Activated T-helper 2 cell treated with anti-CD3 and anti-CD28 coated beads, Interferon-gamma antibody, Interleukin-2, Interleukin-4, amounts not matched to agents 10 μg/mL and 5 μg/mL and 100 μg/mL, durations not matched to agents 14 hours and 24 hours and 36 hours (primary cell): ENCODE results near the gene GLB1L2. TPM values are rescaled to one million over a fixed set of nuclear protein-coding genes. Genes with fewer than 3 reads are reported as not detected.

Source experiments
- DNase-seq: peaks from one replicate; pipeline ENCODE4 v3.0.0; 2021; ENCODE audit warnings: low spot score
- H3K27ac Mint-ChIP-seq: one replicate; pipeline ENCODE4 v1.8.0; 2021; ENCODE audit warnings: mixed read lengths
- H3K27me3 Mint-ChIP-seq: one replicate; pipeline ENCODE4 v1.8.0; 2021; ENCODE audit warnings: low read depth, mixed read lengths
- H3K36me3 Mint-ChIP-seq: one replicate; pipeline ENCODE4 v1.8.0; 2021; ENCODE audit warnings: low read depth, mixed read lengths
- H3K4me1 Mint-ChIP-seq: one replicate; pipeline ENCODE4 v1.8.0; 2021; ENCODE audit warnings: low read depth, mixed read lengths
- H3K4me3 Mint-ChIP-seq: one replicate; pipeline ENCODE4 v1.8.0; 2021; ENCODE audit warnings: low read depth, mild to moderate bottlenecking, moderate library complexity, mixed read lengths
- H3K9me3 Mint-ChIP-seq: one replicate; pipeline ENCODE4 v1.8.0; 2021; ENCODE audit warnings: mixed read lengths
- intact Hi-C: fragments of 100-400 bp; cut with micrococcal nuclease; formaldehyde crosslinking; loops from one replicate; pipeline ENCODE4 v1.15.1; 2023
- total RNA-seq: library from RNA; stranded (reverse); gene quantifications from 2 replicates; pipeline ENCODE4 v1.2.3, GENCODE V29; 2022

GLB1L2 gene
- total RNA-seq, 1 donor from 2014 or later = 3.1 TPM

DNA sequence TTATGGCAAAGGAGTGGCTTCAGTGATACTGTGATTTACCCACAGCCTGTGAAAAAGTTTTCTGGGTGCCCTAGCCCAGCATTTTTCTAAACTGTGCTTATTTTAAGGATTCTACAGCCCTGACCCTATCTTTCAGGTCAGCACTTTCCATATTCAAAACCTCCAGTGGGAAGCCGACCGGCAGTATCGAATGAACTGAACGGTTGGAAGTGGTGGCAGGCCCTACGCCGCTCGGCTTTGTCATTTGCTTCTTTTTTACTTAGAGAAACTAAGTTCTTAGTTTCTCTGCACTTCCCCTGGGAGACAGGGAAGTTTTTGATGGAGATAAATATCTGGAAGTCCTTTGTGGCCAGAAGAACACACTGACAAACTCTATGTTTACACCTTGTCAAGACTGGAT, 994 bp downstream of the GLB1L2 start:
- Mint-ChIP-seq H3K27me3 (peaks cover 48% of the 10 kb centered on the region), H3K27ac (no peak overlapping the region)

DNA sequence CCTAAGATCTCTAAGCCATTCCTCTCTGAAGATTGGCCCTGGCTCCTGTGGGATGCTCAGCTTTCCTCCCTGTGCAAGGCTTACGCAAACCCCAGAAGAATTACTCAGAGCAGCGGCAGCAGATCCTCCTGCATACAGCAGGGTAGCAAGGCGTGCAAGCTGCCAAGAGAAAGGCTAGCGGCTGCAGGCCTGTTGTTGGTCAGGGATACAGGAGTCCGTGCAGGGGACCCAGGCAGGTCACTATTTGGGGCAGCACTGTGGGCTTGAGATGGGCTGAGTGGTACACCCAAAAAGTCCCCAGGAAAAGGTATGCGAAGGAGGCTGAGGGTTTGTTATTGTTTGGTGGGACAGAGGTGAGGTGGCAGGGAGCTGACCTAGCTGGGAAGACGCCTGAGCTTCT, 1.5 kb downstream of the GLB1L2 start:
- H3K4me1 Mint-ChIP-seq = peaks cover 9% of the 10 kb centered on the region
- peaks cover 48% of the 10 kb centered on the region for H3K27me3 Mint-ChIP-seq
- intact Hi-C loops = loop anchor here (5.0 kb wide), 1 partner anchor 406 kb away; no protein-coding TSS in a partner anchor
- H3K27ac Mint-ChIP-seq = no peak overlapping the region
- DNase-seq = no peak
- H3K9me3 Mint-ChIP-seq = no peaks in the 10 kb centered on the region
- H3K36me3 Mint-ChIP-seq = no peaks in the 10 kb centered on the region
- H3K4me3 Mint-ChIP-seq = peak overlapping the region; percentile 71

More for the DNA sequence above, 994 bp downstream of the GLB1L2 start:
- Mint-ChIP-seq H3K9me3 (no peaks in the 10 kb centered on the region), H3K4me1 (peaks cover 9% of the 10 kb centered on the region), H3K36me3 (no peaks in the 10 kb centered on the region), H3K4me3 (peak overlapping the region; percentile 71)
- intact Hi-C loops = loop anchor here (5.0 kb wide), 1 partner anchor 405 kb away; no protein-coding TSS in a partner anchor
- DNase-seq = no peak

DNA sequence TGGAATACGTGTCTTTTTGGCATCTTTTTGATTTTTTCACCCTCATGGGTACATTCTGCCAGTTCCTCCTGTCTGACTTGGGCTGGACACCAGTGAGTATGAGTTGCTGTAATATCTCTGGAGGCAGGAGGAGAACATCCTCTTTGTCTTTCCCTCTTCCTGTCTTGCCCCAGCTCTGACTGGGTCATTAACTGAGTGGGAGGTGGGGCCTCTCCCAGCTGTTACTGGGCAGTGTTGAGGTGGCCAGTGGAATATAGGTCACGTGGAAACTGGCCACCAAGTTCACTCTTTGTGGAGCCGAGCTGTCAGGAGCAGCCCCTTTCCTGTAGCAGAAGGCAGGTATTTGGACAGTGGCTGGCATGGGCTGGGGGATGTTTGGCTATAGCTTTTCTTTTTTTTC, 2.2 kb downstream of the GLB1L2 start:
- H3K27me3 Mint-ChIP-seq = peaks cover 48% of the 10 kb centered on the region
- H3K4me3 Mint-ChIP-seq = no peak overlapping the region
- intact Hi-C loops = loop anchor here (5.0 kb wide), 1 partner anchor 407 kb away; no protein-coding TSS in a partner anchor

DNA sequence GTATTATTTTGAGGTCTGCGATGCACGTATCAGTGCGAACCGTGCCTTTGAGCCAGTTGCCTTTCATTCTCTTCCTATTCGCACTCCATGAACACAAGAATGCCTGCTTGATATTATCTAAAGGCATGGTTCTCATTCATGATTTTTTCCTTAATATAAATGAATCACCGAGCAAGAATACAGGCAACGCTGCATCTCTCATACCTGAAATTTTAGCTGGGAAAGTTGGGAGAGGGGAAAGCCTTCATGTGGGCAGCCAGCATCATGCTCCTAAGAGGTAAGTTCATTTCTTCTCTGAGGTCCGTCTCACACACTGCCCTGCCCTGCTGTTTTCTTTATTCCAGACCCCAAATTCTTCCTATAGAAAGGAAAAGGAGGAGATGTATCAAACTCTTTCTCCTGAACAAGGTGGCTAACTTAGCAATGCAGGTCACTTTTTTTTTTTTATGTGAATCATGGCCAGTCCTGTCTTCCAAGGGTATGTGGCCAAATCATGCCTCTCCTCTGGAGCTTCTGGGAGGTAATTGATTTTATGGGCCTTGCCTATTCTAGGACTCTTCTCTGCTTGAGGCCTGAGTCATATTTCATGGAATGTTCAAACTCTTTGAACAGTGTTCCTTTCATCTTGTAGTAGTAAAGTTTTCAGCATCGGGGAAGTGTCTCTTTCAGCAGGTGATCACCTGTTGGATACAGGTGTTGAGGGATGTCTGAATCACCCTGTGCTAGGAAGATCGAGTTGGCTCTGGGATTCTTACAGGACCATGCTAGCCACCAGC, 3.2 kb downstream of the GLB1L2 start:
- intact Hi-C loops = loop anchor here (5.0 kb wide), 1 partner anchor 408 kb away; no protein-coding TSS in a partner anchor

More for the DNA sequence above, 2.2 kb downstream of the GLB1L2 start:
- H3K4me1 Mint-ChIP-seq = peaks cover 9% of the 10 kb centered on the region
- no peaks in the 10 kb centered on the region for H3K9me3 Mint-ChIP-seq
- DNase-seq = no peak
- no peaks in the 10 kb centered on the region for H3K36me3 Mint-ChIP-seq
- H3K27ac Mint-ChIP-seq = no peak overlapping the region

DNA sequence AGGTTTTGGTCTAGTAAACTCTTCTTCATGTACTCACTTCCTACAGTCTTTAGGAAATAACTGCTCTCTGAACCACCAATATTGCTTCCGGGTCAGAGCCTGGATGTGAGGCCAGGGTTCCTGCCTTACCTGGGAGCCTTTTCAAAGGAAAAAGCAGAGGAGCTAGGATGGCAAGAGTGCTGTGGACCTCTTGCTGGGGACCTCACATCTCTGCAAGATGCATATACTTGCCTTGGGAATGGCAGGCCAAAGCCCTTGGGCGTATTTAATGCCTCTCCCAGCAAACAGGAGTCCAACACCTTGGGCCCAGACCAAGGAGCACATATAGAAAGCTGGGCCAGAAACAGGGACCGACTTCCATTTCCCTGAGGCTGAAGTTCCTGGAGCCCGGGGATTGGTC, 5.3 kb downstream of the GLB1L2 start:
- peaks cover 6% of the 10 kb centered on the region for H3K4me1 Mint-ChIP-seq
- no peak overlapping the region for H3K4me3 Mint-ChIP-seq
- no peaks in the 10 kb centered on the region for H3K36me3 Mint-ChIP-seq
- intact Hi-C loops = no loop called here
- DNase-seq = no peak
- H3K27me3 Mint-ChIP-seq = peaks cover 28% of the 10 kb centered on the region
- no peaks in the 10 kb centered on the region for H3K9me3 Mint-ChIP-seq
- no peak overlapping the region for H3K27ac Mint-ChIP-seq

More for the DNA sequence above, 3.2 kb downstream of the GLB1L2 start:
- peaks cover 44% of the 10 kb centered on the region for H3K27me3 Mint-ChIP-seq
- H3K4me1 Mint-ChIP-seq = peaks cover 9% of the 10 kb centered on the region
- H3K36me3 Mint-ChIP-seq = no peaks in the 10 kb centered on the region
- H3K4me3 Mint-ChIP-seq = no peak overlapping the region
- no peaks in the 10 kb centered on the region for H3K9me3 Mint-ChIP-seq
- DNase-seq = no peak
- no peak overlapping the region for H3K27ac Mint-ChIP-seq

DNA sequence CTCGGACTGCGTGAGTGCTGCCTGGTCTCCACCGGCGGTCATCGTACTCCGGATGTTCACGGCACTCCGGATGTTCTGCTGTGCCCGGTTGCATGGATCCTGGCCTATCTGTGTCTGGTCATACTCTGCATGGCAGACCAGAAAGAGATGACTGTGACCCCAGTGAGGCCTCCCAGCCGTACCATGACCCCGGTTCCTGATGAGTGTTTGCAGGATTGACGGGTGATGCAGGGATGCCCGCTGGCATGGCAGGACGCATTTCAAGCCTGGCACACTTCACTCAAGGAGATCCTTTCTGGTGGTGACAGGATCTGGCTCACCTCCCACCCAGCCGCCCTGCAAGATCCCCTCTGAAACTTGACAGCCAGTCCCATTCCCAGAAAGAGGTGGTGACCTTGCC, 6.3 kb downstream of the GLB1L2 start:
- intact Hi-C loops = no loop called here
- peaks cover 22% of the 10 kb centered on the region for H3K27me3 Mint-ChIP-seq
- H3K4me3 Mint-ChIP-seq = no peak overlapping the region
- H3K27ac Mint-ChIP-seq = no peak overlapping the region
- H3K36me3 Mint-ChIP-seq = no peaks in the 10 kb centered on the region
- H3K9me3 Mint-ChIP-seq = no peaks in the 10 kb centered on the region
- no peaks in the 10 kb centered on the region for H3K4me1 Mint-ChIP-seq
- DNase-seq = no peak

DNA sequence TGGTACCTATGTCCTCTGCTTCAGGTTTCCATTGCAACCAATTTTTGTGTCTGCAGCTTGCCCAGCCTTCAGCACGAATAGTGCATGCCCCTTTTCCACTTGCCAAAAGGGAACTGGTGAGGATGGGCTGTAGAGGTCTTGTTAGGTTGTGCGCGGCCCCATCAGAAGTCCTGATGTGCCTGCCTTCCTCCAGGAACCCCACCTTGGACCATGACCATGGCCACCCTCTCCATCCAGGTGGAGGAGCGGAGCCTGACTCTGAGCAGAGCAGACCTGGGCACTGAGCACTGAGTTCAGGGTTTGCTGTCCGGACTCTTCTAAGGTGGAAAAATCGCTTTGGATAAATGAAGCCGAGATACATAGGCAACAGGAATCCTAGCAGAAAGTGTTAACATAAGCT, 6.9 kb downstream of the GLB1L2 start:
- H3K27me3 Mint-ChIP-seq = peaks cover 16% of the 10 kb centered on the region
- no peaks in the 10 kb centered on the region for H3K4me1 Mint-ChIP-seq
- no peaks in the 10 kb centered on the region for H3K36me3 Mint-ChIP-seq
- H3K9me3 Mint-ChIP-seq = no peaks in the 10 kb centered on the region
- no peak for DNase-seq
- H3K4me3 Mint-ChIP-seq = no peak overlapping the region
- no peak overlapping the region for H3K27ac Mint-ChIP-seq
- intact Hi-C loops = no loop called here

DNA sequence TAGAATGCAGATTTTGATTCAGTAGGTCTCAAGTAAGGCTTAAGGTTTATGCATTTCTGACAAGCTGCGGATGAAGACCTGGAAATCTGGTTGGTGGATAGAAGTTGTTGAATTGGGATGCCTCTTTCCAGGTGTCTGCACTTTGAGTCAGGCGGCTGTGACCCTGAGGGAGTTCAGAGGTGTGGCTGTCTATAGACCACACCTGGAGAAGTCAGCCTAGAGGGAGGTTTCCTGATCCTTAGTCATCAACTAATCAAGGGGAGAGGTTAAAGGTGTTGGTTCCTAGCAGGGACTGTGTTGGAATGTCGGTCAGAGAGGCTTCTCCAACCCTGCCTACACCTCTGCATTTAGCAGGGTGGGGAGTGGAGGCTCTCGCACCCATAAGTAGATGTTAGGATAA, 8.0 kb downstream of the GLB1L2 start:
- H3K9me3 Mint-ChIP-seq = no peaks in the 10 kb centered on the region
- no peaks in the 10 kb centered on the region for H3K36me3 Mint-ChIP-seq
- H3K27ac Mint-ChIP-seq = no peak overlapping the region
- DNase-seq = no peak
- peaks cover 8% of the 10 kb centered on the region for H3K27me3 Mint-ChIP-seq
- no peak overlapping the region for H3K4me3 Mint-ChIP-seq
- H3K4me1 Mint-ChIP-seq = no peaks in the 10 kb centered on the region
- intact Hi-C loops = no loop called here

DNA sequence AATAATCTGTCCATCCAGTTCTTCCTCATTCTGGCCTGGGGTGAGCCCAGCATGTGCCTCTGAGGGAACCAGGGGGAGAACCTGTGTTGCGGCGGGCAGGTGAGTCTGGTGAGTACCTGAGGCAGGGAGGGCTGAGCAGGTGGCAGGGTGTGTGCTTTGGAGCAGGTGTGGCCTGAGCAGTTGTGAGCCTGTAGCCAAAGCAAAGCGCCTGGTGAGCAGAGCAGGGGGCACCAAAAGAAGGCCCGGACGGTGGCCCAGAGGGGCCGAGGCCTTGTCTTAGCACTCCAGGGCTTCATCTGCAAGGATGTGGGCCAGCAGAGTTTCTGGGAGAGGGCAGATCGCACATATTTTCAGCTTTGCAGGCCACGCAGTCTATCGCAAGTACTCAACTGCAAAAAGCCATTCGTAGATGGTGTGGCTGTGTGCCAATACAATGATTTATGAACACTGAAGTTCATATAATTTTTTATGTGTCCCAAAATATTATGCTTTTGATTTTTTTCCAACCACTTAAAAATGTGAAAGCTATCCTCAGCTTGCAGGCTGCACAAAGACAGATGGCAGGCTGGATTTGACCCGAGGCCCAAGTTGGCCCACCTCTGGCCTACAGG, 8.7 kb downstream of the GLB1L2 start:
- H3K36me3 Mint-ChIP-seq = no peaks in the 10 kb centered on the region
- H3K27ac Mint-ChIP-seq = no peak overlapping the region
- H3K4me3 Mint-ChIP-seq = no peak overlapping the region
- intact Hi-C loops = no loop called here
- peaks cover under 1% of the 10 kb centered on the region for H3K27me3 Mint-ChIP-seq
- no peaks in the 10 kb centered on the region for H3K9me3 Mint-ChIP-seq
- no peak for DNase-seq
- H3K4me1 Mint-ChIP-seq = no peaks in the 10 kb centered on the region

DNA sequence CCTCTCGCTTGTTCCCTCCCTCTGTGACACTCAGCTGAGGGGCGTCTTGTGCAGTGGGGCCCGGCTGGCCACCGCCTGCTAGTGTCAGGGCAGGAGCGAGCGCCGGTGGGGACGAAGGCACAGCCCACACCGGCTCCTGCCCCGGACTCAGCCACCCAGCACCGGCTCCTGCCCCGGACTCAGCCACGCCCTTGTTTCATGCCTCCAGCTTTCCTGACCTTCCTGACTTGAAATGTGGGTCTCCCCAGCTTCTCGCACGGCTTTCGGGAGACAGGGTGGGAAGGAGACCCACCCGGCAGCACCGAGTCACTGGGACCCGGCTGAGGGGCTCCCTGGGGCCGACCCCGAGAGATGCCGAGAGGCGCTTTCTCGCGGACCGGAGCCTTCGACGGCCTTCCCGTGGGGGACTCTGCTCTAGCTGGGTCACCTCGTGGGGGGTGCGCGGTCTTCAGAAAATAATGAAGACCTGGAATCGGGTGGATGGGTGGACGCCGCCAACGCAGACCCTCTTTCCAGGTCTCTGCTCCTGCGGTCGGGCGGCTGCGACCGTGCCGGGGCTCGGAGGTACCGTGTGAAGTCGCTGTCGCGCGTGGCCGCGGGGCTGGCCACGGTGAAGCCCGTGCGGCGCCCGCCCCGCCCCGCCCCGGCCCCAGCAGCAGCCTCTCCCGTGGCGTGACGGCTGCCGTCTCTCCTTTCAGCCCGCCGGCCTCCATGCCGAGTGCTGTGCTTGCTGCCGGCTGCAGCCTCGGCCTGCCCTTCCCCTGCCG, 10.2 kb downstream of the GLB1L2 start:
- Mint-ChIP-seq H3K9me3 (no peaks in the 10 kb centered on the region), H3K4me1 (no peaks in the 10 kb centered on the region), H3K27ac (no peak overlapping the region), H3K4me3 (no peak overlapping the region), H3K27me3 (no peaks in the 10 kb centered on the region), H3K36me3 (no peaks in the 10 kb centered on the region)
- intact Hi-C loops = no loop called here
- DNase-seq = no peak

DNA sequence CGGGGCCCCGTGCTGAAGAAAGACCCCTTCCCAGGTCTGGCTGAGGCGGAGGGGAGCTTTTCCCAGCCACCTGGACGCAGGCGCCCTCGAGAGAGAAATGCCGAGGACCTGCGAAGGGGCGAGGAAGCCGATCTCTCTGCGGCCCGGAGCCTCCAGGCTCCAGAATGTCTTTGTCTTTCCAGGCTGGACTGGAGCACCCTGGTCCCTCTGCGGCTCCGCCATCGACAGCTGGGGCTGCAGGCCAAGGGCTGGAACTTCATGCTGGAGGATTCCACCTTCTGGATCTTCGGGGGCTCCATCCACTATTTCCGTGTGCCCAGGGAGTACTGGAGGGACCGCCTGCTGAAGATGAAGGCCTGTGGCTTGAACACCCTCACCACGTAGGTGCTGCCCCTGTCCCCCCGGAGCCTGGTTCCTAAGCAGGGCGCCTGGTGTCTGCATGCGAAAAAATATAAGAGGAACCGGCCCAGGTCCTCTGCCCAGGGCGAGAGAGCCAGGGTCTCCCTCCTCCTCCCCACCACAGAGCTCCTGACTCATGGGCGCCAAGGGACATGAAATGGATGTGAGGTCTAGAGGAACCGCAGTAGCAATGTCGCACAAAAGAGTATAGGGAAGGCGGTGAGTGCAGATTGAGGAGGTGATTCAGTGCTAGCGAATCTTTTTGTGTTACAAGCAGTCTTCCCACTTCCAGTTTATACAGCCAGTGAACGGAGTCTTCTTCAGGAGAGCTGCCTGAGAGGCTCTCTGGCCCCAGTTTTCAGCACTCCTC, 11.0 kb downstream of the GLB1L2 start:
- H3K27me3 Mint-ChIP-seq = no peaks in the 10 kb centered on the region
- no peaks in the 10 kb centered on the region for H3K4me1 Mint-ChIP-seq
- no peaks in the 10 kb centered on the region for H3K9me3 Mint-ChIP-seq
- H3K27ac Mint-ChIP-seq = no peak overlapping the region
- H3K4me3 Mint-ChIP-seq = no peak overlapping the region
- DNase-seq = no peak
- H3K36me3 Mint-ChIP-seq = no peaks in the 10 kb centered on the region
- intact Hi-C loops = no loop called here

DNA sequence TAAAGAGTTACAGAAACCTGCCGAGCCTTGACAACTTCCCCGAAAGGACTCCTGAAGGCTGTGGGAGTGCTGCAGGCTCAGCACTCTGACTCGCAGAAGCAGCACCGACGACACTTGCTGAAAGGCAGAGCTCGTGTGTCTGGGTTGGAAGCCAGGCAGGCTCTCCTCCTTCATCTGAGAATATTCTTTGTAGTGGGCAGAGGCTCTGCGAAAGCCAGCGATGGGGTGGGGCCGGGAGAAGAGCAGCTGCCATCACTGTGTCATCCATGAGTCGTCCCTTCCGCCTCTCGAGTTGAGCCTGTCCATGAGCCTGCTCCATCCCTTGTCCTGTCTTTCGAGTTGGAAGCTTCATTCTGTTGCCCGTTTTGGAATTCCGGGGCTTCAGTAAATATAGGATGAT, 11.9 kb downstream of the GLB1L2 start:
- Mint-ChIP-seq H3K27me3 (no peaks in the 10 kb centered on the region), H3K4me3 (no peak overlapping the region), H3K4me1 (no peaks in the 10 kb centered on the region), H3K9me3 (no peaks in the 10 kb centered on the region), H3K36me3 (no peaks in the 10 kb centered on the region), H3K27ac (no peak overlapping the region)
- DNase-seq = no peak
- intact Hi-C loops = no loop called here
